GM19467 (cell line): ENCODE measurements around the gene CYB561D1.

ENCODE experiments used
- ATAC-seq: cut with Tn5 transposase; IDR thresholded peaks from one replicate; pipeline ENCODE4 v1.9.1; 2021; ENCODE audit warnings: mild to moderate bottlenecking, moderate library complexity; ENCODE audit not compliant: unreplicated experiment

CYB561D1 gene

GRCh38 chr1:109527846-109528695, 34.2 kb downstream of the CYB561D1 start:
- ATAC-seq: no peak

- no peak for ATAC-seq
Measured at GRCh38 chr1:109528712-109529111, 34.8 kb downstream of the CYB561D1 start.

GRCh38 chr1:109529881-109530456, 36.1 kb downstream of the CYB561D1 start:
- no peak for ATAC-seq

GRCh38 chr1:109530457-109531087, 36.7 kb downstream of the CYB561D1 start:
- ATAC-seq: no peak

GRCh38 chr1:109531380-109531779, 37.5 kb downstream of the CYB561D1 start:
- ATAC-seq: no peak

GRCh38 chr1:109531826-109532364, 38.0 kb downstream of the CYB561D1 start:
- no peak for ATAC-seq

GRCh38 chr1:109532365-109533136, 38.7 kb downstream of the CYB561D1 start:
- ATAC-seq: peak; percentile 52

- ATAC-seq: no peak
Measured at GRCh38 chr1:109534307-109534858, 40.5 kb downstream of the CYB561D1 start.

- ATAC-seq: no peak
Measured at GRCh38 chr1:109535481-109535880, 41.6 kb downstream of the CYB561D1 start.

- no peak for ATAC-seq
Measured at GRCh38 chr1:109535971-109536491, 42.1 kb downstream of the CYB561D1 start.

GRCh38 chr1:109537450-109538178, 43.7 kb downstream of the CYB561D1 start:
- ATAC-seq: no peak

- ATAC-seq: no peak
Measured at GRCh38 chr1:109538827-109539555, 45.1 kb downstream of the CYB561D1 start.

GRCh38 chr1:109539676-109540075, 45.8 kb downstream of the CYB561D1 start, which contains the start of gene GPR61:
GPR61 (plus strand) TSS chr1:109539872; CDS start chr1:109543023, 3,151 bp downstream.
- no peak for ATAC-seq

- no peak for ATAC-seq
Measured at GRCh38 chr1:109541102-109541501, 47.2 kb downstream of the CYB561D1 start.

- no peak for ATAC-seq
Measured at GRCh38 chr1:109542657-109543056, 48.8 kb downstream of the CYB561D1 start.

GRCh38 chr1:109543283-109543987, 49.5 kb downstream of the CYB561D1 start:
- no peak for ATAC-seq

GRCh38 chr1:109543988-109544735, 50.3 kb downstream of the CYB561D1 start:
- no peak for ATAC-seq
